ENCODE results near the gene PMP22. TPM values are rescaled to one million over a fixed set of nuclear protein-coding genes. Genes with fewer than 3 reads are reported as not detected.
A peak's percentile ranks its signal among the peaks of the same experiment; 100 is the strongest.
"Not testable (repeated sequence)": the region's sequence is repeated elsewhere in the genome, so short reads cannot be mapped to it uniquely, and the experiment has no call there.

Gene PMP22
- total and polyA plus RNA-seq, 4 donors, result 78.1 to 168 (median 138) TPM

DNA sequence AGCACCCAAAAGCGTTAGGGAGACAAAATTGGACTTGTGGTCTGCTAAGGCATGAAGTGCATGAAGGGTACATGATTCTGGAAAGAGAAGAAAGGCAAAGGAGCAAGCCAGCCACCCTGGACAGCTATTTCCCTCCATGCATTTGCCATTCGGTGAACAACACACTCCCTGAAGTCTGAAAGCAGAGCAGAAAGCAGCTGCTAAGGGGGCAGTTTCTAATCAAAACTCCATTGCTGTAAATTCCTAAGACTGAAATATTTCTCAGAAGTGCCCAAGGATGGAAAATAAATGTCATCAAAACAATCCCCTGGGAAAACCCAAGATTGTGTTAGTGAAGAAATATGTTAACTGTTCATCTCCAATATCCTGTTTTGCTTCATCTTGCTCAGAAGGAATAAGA, 44.3 kb downstream of the PMP22 start:
- WGBS, 2 donors, result 68 to 73% methylated on average over 2 of the region's 2 CpGs
- H3K36me3 ChIP-seq (ENCODE audit: control insufficient read depth in 4 of 4, insufficient read depth in 4 of 4, low read length in 4 of 4), result no peaks in the 10 kb centered on the region
- H3K4me1 ChIP-seq (ENCODE audit: control insufficient read depth in 5 of 5, insufficient read depth in 5 of 5, low read length in 5 of 5), result no peaks in the 10 kb centered on the region
- peak in 1 of 3 donors; percentile 14 for DNase-seq
- no peak for ATAC-seq (ENCODE audit: insufficient read depth, low FRiP score)
- H3K9ac ChIP-seq (ENCODE audit: insufficient read depth in 1 of 2, low read length in 2 of 2), result no peak overlapping the region
- no peak overlapping the region for H3K4me3 ChIP-seq
- H3K27ac ChIP-seq (ENCODE audit: low read depth in 1 of 2, low read length in 1 of 2), result no peak overlapping the region
- no peaks in the 10 kb centered on the region for H3K27me3 ChIP-seq (ENCODE audit: control insufficient read depth in 3 of 3, insufficient read depth in 3 of 3, low read length in 2 of 3)
- TF ChIP-seq, protein P1, sequence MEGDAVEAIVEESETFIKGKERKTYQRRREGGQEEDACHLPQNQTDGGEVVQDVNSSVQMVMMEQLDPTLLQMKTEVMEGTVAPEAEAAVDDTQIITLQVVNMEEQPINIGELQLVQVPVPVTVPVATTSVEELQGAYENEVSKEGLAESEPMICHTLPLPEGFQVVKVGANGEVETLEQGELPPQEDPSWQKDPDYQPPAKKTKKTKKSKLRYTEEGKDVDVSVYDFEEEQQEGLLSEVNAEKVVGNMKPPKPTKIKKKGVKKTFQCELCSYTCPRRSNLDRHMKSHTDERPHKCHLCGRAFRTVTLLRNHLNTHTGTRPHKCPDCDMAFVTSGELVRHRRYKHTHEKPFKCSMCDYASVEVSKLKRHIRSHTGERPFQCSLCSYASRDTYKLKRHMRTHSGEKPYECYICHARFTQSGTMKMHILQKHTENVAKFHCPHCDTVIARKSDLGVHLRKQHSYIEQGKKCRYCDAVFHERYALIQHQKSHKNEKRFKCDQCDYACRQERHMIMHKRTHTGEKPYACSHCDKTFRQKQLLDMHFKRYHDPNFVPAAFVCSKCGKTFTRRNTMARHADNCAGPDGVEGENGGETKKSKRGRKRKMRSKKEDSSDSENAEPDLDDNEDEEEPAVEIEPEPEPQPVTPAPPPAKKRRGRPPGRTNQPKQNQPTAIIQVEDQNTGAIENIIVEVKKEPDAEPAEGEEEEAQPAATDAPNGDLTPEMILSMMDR (IDR thresholded peaks at IDR 0.05; ENCODE audit: control extremely low read depth, extremely low read depth), result no peak
- H3K9me3 ChIP-seq (ENCODE audit: control insufficient read depth in 4 of 4, insufficient read depth in 3 of 4, low read length in 3 of 4), result no peaks in the 10 kb centered on the region

DNA sequence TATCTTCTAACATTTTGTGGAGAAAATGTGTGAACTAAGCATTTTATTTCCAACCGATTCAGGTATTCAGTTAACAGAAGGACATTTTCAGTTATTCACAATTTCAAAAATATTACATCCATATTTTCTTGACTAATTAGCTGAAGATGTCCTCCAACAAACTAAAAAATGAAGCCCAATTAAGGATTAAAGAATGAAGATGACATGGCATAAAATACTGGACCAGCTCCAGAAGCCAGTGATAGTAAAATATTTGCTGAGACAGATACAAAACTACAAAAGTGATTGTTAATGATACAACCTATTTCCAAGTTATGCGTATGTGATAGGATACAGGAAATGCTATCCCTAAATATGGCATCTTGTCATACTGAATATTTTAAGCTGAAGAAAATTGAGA, 48.6 kb downstream of the PMP22 start:
- 89 to 91% methylated on average over 2 of the region's 2 CpGs for WGBS, 2 donors
- no peak for DNase-seq
- Histone ChIP-seq H3K36me3 (ENCODE audit: control insufficient read depth in 4 of 4, insufficient read depth in 4 of 4, low read length in 4 of 4) (no peaks in the 10 kb centered on the region), H3K9me3 (ENCODE audit: control insufficient read depth in 4 of 4, insufficient read depth in 3 of 4, low read length in 3 of 4) (no peaks in the 10 kb centered on the region), H3K4me3 (no peak overlapping the region), H3K27ac (ENCODE audit: low read depth in 1 of 2, low read length in 1 of 2) (no peak overlapping the region), H3K27me3 (ENCODE audit: control insufficient read depth in 3 of 3, insufficient read depth in 3 of 3, low read length in 2 of 3) (no peaks in the 10 kb centered on the region), H3K9ac (ENCODE audit: insufficient read depth in 1 of 2, low read length in 2 of 2) (no peak overlapping the region), H3K4me1 (ENCODE audit: control insufficient read depth in 5 of 5, insufficient read depth in 5 of 5, low read length in 5 of 5) (no peaks in the 10 kb centered on the region)
- ATAC-seq (ENCODE audit: insufficient read depth, low FRiP score), result no peak
- TF ChIP-seq, protein P1 (IDR thresholded peaks at IDR 0.05; ENCODE audit: control extremely low read depth, extremely low read depth), result no peak

DNA sequence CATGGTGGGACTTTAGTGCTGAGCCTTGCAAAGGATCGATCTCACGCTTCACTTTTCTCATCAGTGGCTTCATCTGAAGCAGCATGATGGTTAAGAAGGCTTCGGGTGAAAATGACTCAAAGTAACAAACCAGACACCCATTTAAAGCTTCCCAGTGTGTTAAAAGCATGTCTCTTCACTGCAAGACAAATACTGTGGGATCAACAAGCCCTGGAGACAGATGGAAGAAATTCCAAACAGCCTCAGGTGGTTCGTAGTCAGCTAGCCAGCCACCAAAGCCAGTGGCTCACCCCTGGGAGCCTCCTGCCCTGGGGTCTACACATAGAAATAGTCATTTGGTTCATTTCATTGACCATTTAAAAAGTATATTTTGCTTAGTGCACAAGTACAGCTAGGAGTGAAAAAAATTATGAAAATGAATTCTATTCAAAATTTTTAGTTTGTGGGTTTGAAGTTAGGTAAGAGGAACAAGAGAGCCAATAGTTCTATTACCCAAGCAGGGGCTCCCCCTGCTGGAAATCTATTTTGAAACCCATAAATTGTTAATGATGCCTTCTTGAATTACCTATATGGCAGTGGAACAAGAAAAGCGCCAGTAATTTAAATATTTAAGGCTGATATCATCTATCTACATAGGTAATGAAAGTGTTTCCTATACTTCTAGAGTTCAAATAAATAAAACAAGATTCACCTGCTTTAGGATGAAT, 51.6 kb downstream of the PMP22 start:
- whole genome bisulfite sequencing, 2 donors, result 85 to 86% methylated on average over 5 of the region's 5 CpGs
- ATAC-seq (ENCODE audit: insufficient read depth, low FRiP score), result no peak
- H3K36me3 ChIP-seq (ENCODE audit: control insufficient read depth in 4 of 4, insufficient read depth in 4 of 4, low read length in 4 of 4), result no peaks in the 10 kb centered on the region
- no peaks in the 10 kb centered on the region for H3K27me3 ChIP-seq (ENCODE audit: control insufficient read depth in 3 of 3, insufficient read depth in 3 of 3, low read length in 2 of 3)
- H3K9ac ChIP-seq (ENCODE audit: insufficient read depth in 1 of 2, low read length in 2 of 2), result no peak overlapping the region
- no peak overlapping the region for H3K27ac ChIP-seq (ENCODE audit: low read depth in 1 of 2, low read length in 1 of 2)
- H3K9me3 ChIP-seq (ENCODE audit: control insufficient read depth in 4 of 4, insufficient read depth in 3 of 4, low read length in 3 of 4), result no peaks in the 10 kb centered on the region
- DNase-seq, result peak in 2 of 3 donors; percentile 15 to 25
- H3K4me1 ChIP-seq (ENCODE audit: control insufficient read depth in 5 of 5, insufficient read depth in 5 of 5, low read length in 5 of 5), result no peaks in the 10 kb centered on the region
- no peak overlapping the region for H3K4me3 ChIP-seq
- TF ChIP-seq, protein P1 (IDR thresholded peaks at IDR 0.05; ENCODE audit: control extremely low read depth, extremely low read depth), result no peak

DNA sequence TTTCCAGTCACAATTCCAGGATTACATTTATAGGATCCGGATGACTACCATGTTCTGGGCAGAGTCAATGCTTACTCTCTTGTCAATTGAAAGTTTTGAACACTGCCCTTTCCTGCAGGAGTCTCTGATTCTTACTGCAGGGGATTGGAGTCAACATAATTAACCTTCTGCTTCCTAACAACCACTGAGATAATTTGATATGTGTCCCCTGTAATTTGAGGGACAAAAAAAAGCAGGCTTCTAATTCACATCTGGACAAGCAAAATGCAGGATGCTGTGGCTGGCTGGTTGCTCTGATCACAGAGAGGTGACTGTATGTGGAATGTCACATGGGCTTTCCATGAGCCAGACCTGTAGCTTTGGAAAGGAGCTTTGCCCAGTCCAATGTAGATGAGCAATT, 54.9 kb downstream of the PMP22 start:
- Histone ChIP-seq H3K27me3 (ENCODE audit: control insufficient read depth in 3 of 3, insufficient read depth in 3 of 3, low read length in 2 of 3) (no peaks in the 10 kb centered on the region), H3K27ac (ENCODE audit: low read depth in 1 of 2, low read length in 1 of 2) (no peak overlapping the region), H3K4me1 (ENCODE audit: control insufficient read depth in 5 of 5, insufficient read depth in 5 of 5, low read length in 5 of 5) (no peaks in the 10 kb centered on the region), H3K36me3 (ENCODE audit: control insufficient read depth in 4 of 4, insufficient read depth in 4 of 4, low read length in 4 of 4) (no peaks in the 10 kb centered on the region), H3K9me3 (ENCODE audit: control insufficient read depth in 4 of 4, insufficient read depth in 3 of 4, low read length in 3 of 4) (no peaks in the 10 kb centered on the region), H3K4me3 (no peak overlapping the region), H3K9ac (ENCODE audit: insufficient read depth in 1 of 2, low read length in 2 of 2) (no peak overlapping the region)
- whole genome bisulfite sequencing, 2 donors, result 89 to 96% methylated on average over 1 of the region's 1 CpG
- DNase-seq (no peak), ATAC-seq (ENCODE audit: insufficient read depth, low FRiP score) (no peak)
- TF ChIP-seq, protein P1 (IDR thresholded peaks at IDR 0.05; ENCODE audit: control extremely low read depth, extremely low read depth), result no peak

GRCh38 chr17:15203062-15203461, 62.1 kb downstream of the PMP22 start:
- peaks cover 0 to 17% (median 5%) of the 10 kb centered on the region in 4 donors for H3K9me3 ChIP-seq (ENCODE audit: control insufficient read depth in 4 of 4, insufficient read depth in 3 of 4, low read length in 3 of 4)
- DNase-seq; H3K9ac ChIP-seq (ENCODE audit: insufficient read depth in 1 of 2, low read length in 2 of 2); ATAC-seq (ENCODE audit: insufficient read depth, low FRiP score); H3K36me3 ChIP-seq (ENCODE audit: control insufficient read depth in 4 of 4, insufficient read depth in 4 of 4, low read length in 4 of 4); H3K4me1 ChIP-seq (ENCODE audit: control insufficient read depth in 5 of 5, insufficient read depth in 5 of 5, low read length in 5 of 5); H3K27me3 ChIP-seq (ENCODE audit: control insufficient read depth in 3 of 3, insufficient read depth in 3 of 3, low read length in 2 of 3); H3K4me3 ChIP-seq; H3K27ac ChIP-seq (ENCODE audit: low read depth in 1 of 2, low read length in 1 of 2): not testable (repeated sequence)
- 88 to 100% methylated on average over 2 of the region's 2 CpGs for WGBS, 2 donors

Measured in lung (tissue), 12 donors.